Fibroblast of peridontal ligament (primary cell): ENCODE data around the gene PCAT7.
"Not testable (repeated sequence)": the region's sequence is repeated elsewhere in the genome, so short reads cannot be mapped to it uniquely, and the experiment has no call there.

ENCODE experiments used
- DNase-seq: peaks from one replicate; pipeline ENCODE4 v3.0.0-alpha.2; 2010; ENCODE audit errors: extremely low read depth

Gene PCAT7

GRCh38 chr9:94554439-94555331 lies at the start of gene PCAT7:
Gene PCAT7 (plus strand): TSS chr9:94555083.
- DNase-seq = no peak

GRCh38 chr9:94506370-94506769 lies 48.5 kb upstream of the PCAT7 start:
- not testable (repeated sequence) for DNase-seq

- no peak for DNase-seq
These were observed 47.2 kb upstream of the PCAT7 start for GRCh38 chr9:94507531-94508258.

- no peak for DNase-seq
These were observed 43.5 kb upstream of the PCAT7 start for GRCh38 chr9:94511134-94511954.

- DNase-seq = no peak
These were observed 43.0 kb upstream of the PCAT7 start for GRCh38 chr9:94511955-94512265.

- DNase-seq = no peak
These were observed 40.2 kb upstream of the PCAT7 start for GRCh38 chr9:94514722-94515121.

- no peak for DNase-seq
These were observed 37.6 kb upstream of the PCAT7 start for GRCh38 chr9:94517254-94517653.

GRCh38 chr9:94525396-94526035 lies 29.4 kb upstream of the PCAT7 start:
- DNase-seq = no peak

GRCh38 chr9:94526271-94526670 lies 28.6 kb upstream of the PCAT7 start:
- no peak for DNase-seq

GRCh38 chr9:94526951-94527350 lies 27.9 kb upstream of the PCAT7 start:
- no peak for DNase-seq

- DNase-seq = no peak
These were observed 26.0 kb upstream of the PCAT7 start for GRCh38 chr9:94528886-94529285.

GRCh38 chr9:94533155-94533554 lies 21.7 kb upstream of the PCAT7 start:
- DNase-seq = no peak

GRCh38 chr9:94533601-94534000 lies 21.3 kb upstream of the PCAT7 start:
- DNase-seq = no peak

- no peak for DNase-seq
These were observed 20.0 kb upstream of the PCAT7 start for GRCh38 chr9:94534901-94535300.

GRCh38 chr9:94538908-94539307 lies 16.0 kb upstream of the PCAT7 start:
- no peak for DNase-seq

GRCh38 chr9:94544335-94544734 lies 10.5 kb upstream of the PCAT7 start:
- DNase-seq = not testable (repeated sequence)

- DNase-seq = no peak
These were observed 8.9 kb upstream of the PCAT7 start for GRCh38 chr9:94545940-94546339.

GRCh38 chr9:94553029-94553938 lies 1.6 kb upstream of the PCAT7 start:
- no peak for DNase-seq

- DNase-seq = no peak
These were observed 825 bp upstream of the PCAT7 start for GRCh38 chr9:94554078-94554438.

GRCh38 chr9:94557376-94557775 lies 2.5 kb downstream of the PCAT7 start:
- no peak for DNase-seq

- DNase-seq = no peak
These were observed 5.4 kb downstream of the PCAT7 start for GRCh38 chr9:94560237-94560636.
